Ishikawa (cell line): Measurements from ENCODE around the gene WNT10A.

Experiments used
- CEBPB ChIP-seq: IDR thresholded peaks from 2 replicates; pipeline ENCODE4 v1.6.1; 2012
- CREB1 ChIP-seq: IDR thresholded peaks from 2 replicates; pipeline ENCODE4 v1.6.1; 2012; ENCODE audit warnings: low read depth
- EGR1 ChIP-seq: IDR thresholded peaks from 2 replicates; pipeline ENCODE4 v1.6.1; 2012
- EP300 ChIP-seq: IDR thresholded peaks from 2 replicates; pipeline ENCODE4 v1.6.1; 2012; ENCODE audit warnings: borderline replicate concordance
- FOXM1 ChIP-seq: IDR thresholded peaks from 2 replicates; pipeline ENCODE4 v1.6.1; 2012; ENCODE audit warnings: low read depth, borderline replicate concordance
- NFIC ChIP-seq: IDR thresholded peaks from 2 replicates; pipeline ENCODE4 v1.6.1; 2012
- RAD21 ChIP-seq: IDR thresholded peaks from 2 replicates; pipeline ENCODE4 v1.6.1; 2012; ENCODE audit warnings: low read depth
- TAF1 ChIP-seq: IDR thresholded peaks from 2 replicates; pipeline ENCODE4 v1.6.1; 2012; ENCODE audit warnings: low read depth, mild to moderate bottlenecking
- TCF12 ChIP-seq: IDR thresholded peaks from 2 replicates; pipeline ENCODE4 v1.6.1; 2012; ENCODE audit warnings: low read depth
- TEAD4 ChIP-seq: IDR thresholded peaks from 2 replicates; pipeline ENCODE4 v1.6.1; 2012
- YY1 ChIP-seq: IDR thresholded peaks from 2 replicates; pipeline ENCODE4 v1.6.1; 2012; ENCODE audit warnings: low read depth
- ZBTB7A ChIP-seq: IDR thresholded peaks from 2 replicates; pipeline ENCODE4 v1.6.1; 2012; ENCODE audit warnings: low read depth
- TF ChIP-seq, protein P1 (sequence below): IDR thresholded peaks from 2 replicates; pipeline ENCODE4 v1.6.1; 2012
- TF ChIP-seq, protein P2 (sequence below): IDR thresholded peaks from 2 replicates; pipeline ENCODE4 v1.6.1; 2012
- TF ChIP-seq, protein P3 (sequence below): IDR thresholded peaks from 2 replicates; pipeline ENCODE4 v1.6.1; 2012; ENCODE audit warnings: low read depth, mild to moderate bottlenecking

The WNT10A gene

DNA sequence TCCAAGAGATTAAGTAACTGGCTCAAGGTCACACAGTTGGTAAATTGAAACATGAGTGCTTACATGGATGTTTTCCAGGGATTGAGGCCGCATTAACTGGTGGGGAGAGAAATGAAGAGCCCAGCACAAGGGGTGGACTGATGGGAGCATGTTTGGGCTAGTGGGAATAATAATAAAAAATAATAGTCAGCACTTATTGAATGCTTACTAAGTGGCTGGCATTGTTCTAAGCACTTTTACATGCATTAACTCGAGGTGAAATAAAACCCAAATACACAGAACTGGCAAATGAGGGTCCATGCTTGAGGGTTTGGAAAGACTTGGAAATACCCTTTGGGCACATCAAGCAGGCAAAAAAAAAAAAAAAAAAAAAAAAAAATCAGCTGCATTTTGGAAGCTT lies 44.8 kb downstream of the WNT10A start:
- TF ChIP-seq, protein P1, sequence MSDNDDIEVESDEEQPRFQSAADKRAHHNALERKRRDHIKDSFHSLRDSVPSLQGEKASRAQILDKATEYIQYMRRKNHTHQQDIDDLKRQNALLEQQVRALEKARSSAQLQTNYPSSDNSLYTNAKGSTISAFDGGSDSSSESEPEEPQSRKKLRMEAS, result no peak
- TF ChIP-seq FOXM1 (no peak), TAF1 (no peak), EGR1 (no peak), TEAD4 (no peak), EP300 (no peak), CREB1 (no peak), TCF12 (no peak), YY1 (no peak), ZBTB7A (no peak), CEBPB (no peak), NFIC (no peak), RAD21 (no peak)
- TF ChIP-seq, protein P2, sequence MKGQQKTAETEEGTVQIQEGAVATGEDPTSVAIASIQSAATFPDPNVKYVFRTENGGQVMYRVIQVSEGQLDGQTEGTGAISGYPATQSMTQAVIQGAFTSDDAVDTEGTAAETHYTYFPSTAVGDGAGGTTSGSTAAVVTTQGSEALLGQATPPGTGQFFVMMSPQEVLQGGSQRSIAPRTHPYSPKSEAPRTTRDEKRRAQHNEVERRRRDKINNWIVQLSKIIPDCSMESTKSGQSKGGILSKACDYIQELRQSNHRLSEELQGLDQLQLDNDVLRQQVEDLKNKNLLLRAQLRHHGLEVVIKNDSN, result no peak
- TF ChIP-seq, protein P3, sequence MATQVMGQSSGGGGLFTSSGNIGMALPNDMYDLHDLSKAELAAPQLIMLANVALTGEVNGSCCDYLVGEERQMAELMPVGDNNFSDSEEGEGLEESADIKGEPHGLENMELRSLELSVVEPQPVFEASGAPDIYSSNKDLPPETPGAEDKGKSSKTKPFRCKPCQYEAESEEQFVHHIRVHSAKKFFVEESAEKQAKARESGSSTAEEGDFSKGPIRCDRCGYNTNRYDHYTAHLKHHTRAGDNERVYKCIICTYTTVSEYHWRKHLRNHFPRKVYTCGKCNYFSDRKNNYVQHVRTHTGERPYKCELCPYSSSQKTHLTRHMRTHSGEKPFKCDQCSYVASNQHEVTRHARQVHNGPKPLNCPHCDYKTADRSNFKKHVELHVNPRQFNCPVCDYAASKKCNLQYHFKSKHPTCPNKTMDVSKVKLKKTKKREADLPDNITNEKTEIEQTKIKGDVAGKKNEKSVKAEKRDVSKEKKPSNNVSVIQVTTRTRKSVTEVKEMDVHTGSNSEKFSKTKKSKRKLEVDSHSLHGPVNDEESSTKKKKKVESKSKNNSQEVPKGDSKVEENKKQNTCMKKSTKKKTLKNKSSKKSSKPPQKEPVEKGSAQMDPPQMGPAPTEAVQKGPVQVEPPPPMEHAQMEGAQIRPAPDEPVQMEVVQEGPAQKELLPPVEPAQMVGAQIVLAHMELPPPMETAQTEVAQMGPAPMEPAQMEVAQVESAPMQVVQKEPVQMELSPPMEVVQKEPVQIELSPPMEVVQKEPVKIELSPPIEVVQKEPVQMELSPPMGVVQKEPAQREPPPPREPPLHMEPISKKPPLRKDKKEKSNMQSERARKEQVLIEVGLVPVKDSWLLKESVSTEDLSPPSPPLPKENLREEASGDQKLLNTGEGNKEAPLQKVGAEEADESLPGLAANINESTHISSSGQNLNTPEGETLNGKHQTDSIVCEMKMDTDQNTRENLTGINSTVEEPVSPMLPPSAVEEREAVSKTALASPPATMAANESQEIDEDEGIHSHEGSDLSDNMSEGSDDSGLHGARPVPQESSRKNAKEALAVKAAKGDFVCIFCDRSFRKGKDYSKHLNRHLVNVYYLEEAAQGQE, result no peak

DNA sequence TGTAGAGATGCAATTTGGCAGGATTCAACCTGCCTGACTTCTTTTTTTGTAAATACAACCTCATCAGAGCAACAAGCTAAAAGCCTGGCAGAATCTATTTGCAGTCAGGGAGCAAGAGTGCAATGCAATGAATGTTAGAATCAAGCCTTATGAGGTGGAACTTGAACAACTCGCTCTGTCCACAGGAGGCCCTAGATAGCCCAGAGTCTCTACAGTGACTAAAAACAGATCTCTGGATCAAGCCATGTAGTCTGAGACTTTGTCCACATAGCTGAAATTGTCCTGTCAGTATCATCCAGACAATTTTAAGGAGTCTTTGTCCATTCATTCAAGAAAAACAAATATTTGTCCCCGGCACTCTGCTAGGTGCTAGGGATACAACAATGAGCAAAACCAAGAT lies 46.8 kb downstream of the WNT10A start:
- no peak for TF ChIP-seq RAD21
- TF ChIP-seq NFIC, result no peak
- TF ChIP-seq, protein P3, result no peak
- TF ChIP-seq CEBPB, result no peak
- TF ChIP-seq EP300, result no peak
- no peak for TF ChIP-seq YY1
- no peak for TF ChIP-seq TEAD4
- TF ChIP-seq CREB1, result no peak
- TF ChIP-seq EGR1, result no peak
- TF ChIP-seq ZBTB7A, result no peak
- TF ChIP-seq TCF12, result no peak
- TF ChIP-seq TAF1, result no peak
- no peak for TF ChIP-seq FOXM1

DNA sequence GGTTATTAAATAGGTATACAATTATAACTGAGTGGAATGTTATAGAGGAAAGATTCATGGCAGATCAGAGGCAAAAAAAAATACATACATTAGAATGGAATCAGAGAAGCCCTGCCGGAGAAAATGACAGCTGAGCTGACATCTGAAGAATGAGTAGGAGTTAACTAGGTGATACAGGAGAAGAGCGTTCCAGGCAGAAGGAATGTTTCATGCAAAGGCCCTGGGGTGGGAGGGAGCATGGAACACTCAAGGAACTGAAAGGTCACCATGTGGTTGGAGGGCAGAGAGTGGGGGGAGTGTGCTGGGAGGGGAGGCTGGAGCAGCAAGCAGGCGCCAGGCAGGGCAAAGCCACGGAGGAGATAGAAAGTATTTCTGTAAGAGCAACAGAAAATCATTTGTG lies 47.2 kb downstream of the WNT10A start:
- TF ChIP-seq EP300, result no peak
- TF ChIP-seq NFIC, result no peak
- TF ChIP-seq EGR1, result no peak
- TF ChIP-seq TAF1, result no peak
- no peak for TF ChIP-seq RAD21
- TF ChIP-seq FOXM1, result no peak
- no peak for TF ChIP-seq YY1
- TF ChIP-seq, protein P2, result no peak
- TF ChIP-seq CEBPB, result no peak
- TF ChIP-seq, protein P3, result no peak
- no peak for TF ChIP-seq TCF12
